OCI-LY3 (cell line): ENCODE data around the gene LITAF.

ENCODE experiments used
- H2AFZ ChIP-seq: fragments of 200-600, 300-600 bp; shearing (Covaris generic); 2 replicates; pipeline ENCODE4 v1.6.0; 2014; ENCODE audit warnings: antibody characterized with exemption, low read depth, low read length
- H3K27ac ChIP-seq: fragments of 200-600, 300-600 bp; sonication (generic); 2 replicates; pipeline ENCODE4 v1.5.1; 2014; ENCODE audit warnings: mild to moderate bottlenecking, low read length, moderate library complexity, mixed read lengths
- H3K27me3 ChIP-seq: fragments of 200-600, 300-600 bp; sonication (generic); 2 replicates; pipeline ENCODE4 v1.6.1; 2014; ENCODE audit warnings: low read depth, low read length, mixed read lengths
- H3K36me3 ChIP-seq: fragments of 200-600, 300-600 bp; sonication (generic); replicated peaks from 2 replicates; pipeline ENCODE3; 2014; ENCODE audit warnings: low read depth, low read length, mixed read lengths
- H3K4me1 ChIP-seq: fragments of 300-600, 200-600 bp; sonication (generic); 2 replicates; pipeline ENCODE4 v1.6.1; 2014; ENCODE audit warnings: low read length, mixed read lengths
- H3K4me2 ChIP-seq: fragments of 200-600, 300-600 bp; sonication (generic); 2 replicates; pipeline ENCODE4 v1.6.1; 2014; ENCODE audit warnings: low read length, mixed read lengths
- H3K4me3 ChIP-seq: fragments of 300-600, 200-600 bp; sonication (generic); 2 replicates; pipeline ENCODE4 v1.5.1; 2014; ENCODE audit warnings: antibody characterized with exemption, mild to moderate bottlenecking, low read length, moderate library complexity
- H3K79me2 ChIP-seq: fragments of 300-600, 200-600 bp; shearing (Covaris generic); 2 replicates; pipeline ENCODE4 v1.6.1; 2014; ENCODE audit warnings: mild to moderate bottlenecking, low read length, mixed read lengths
- H3K9ac ChIP-seq: fragments of 300-600, 200-600 bp; shearing (Covaris generic); 2 replicates; pipeline ENCODE4 v1.6.0; 2014; ENCODE audit warnings: mild to moderate bottlenecking, low read length, moderate library complexity
- H3K9me3 ChIP-seq: fragments of 200-600, 300-600 bp; shearing (Covaris generic); 2 replicates; pipeline ENCODE4 v1.6.1; 2014; ENCODE audit warnings: low read length, mixed read lengths; ENCODE audit not compliant: insufficient read depth
- H4K20me1 ChIP-seq: fragments of 200-600, 300-600 bp; sonication (generic); 2 replicates; pipeline ENCODE4 v1.6.1; 2016; ENCODE audit warnings: low read length, mixed read lengths; ENCODE audit not compliant: insufficient read depth
- CTCF ChIP-seq: fragments of 200-600, 300-600 bp; sonication (generic); IDR thresholded peaks from 2 replicates; pipeline ENCODE4 v1.5.1; 2014; ENCODE audit warnings: antibody characterized with exemption, low read length, low read depth
- EZH2phosphoT487 ChIP-seq: fragments of 200-600 bp; shearing (Covaris generic); IDR thresholded peaks from 2 replicates; pipeline ENCODE4 v1.6.1; 2018; ENCODE audit warnings: antibody characterized with exemption, mixed run types, low read depth

Gene LITAF

GRCh38 chr16:11620243-11621003 lies 33.7 kb upstream of the LITAF start:
- Histone ChIP-seq H3K4me3 (no peak overlapping the region), H3K9me3 (no peaks in the 10 kb centered on the region), H3K9ac (no peak overlapping the region), H3K27me3 (no peaks in the 10 kb centered on the region), H3K4me1 (peaks cover 4% of the 10 kb centered on the region; the same call in 1 of the 2 replicates), H3K79me2 (no peaks in the 10 kb centered on the region), H3K27ac (no peak overlapping the region), H2AFZ (no peak overlapping the region), H3K36me3 (no peaks in the 10 kb centered on the region), H3K4me2 (no peak overlapping the region), H4K20me1 (no peaks in the 10 kb centered on the region)
- TF ChIP-seq EZH2phosphoT487 (no peak), CTCF (no peak)

GRCh38 chr16:11619327-11619851 lies 32.7 kb upstream of the LITAF start:
- no peaks in the 10 kb centered on the region for H3K9me3 ChIP-seq
- TF ChIP-seq EZH2phosphoT487: no peak
- TF ChIP-seq CTCF: no peak
- no peak overlapping the region for H3K4me2 ChIP-seq
- H3K4me1 ChIP-seq: peaks cover 4% of the 10 kb centered on the region; the same call in 1 of the 2 replicates
- H3K27ac ChIP-seq: no peak overlapping the region
- no peak overlapping the region for H3K9ac ChIP-seq
- no peaks in the 10 kb centered on the region for H4K20me1 ChIP-seq
- no peaks in the 10 kb centered on the region for H3K36me3 ChIP-seq
- no peaks in the 10 kb centered on the region for H3K79me2 ChIP-seq
- no peaks in the 10 kb centered on the region for H3K27me3 ChIP-seq
- no peak overlapping the region for H2AFZ ChIP-seq
- no peak overlapping the region for H3K4me3 ChIP-seq

- Histone ChIP-seq H3K9ac (no peak overlapping the region), H3K4me3 (no peak overlapping the region), H4K20me1 (no peaks in the 10 kb centered on the region), H3K27me3 (peaks cover 4% of the 10 kb centered on the region), H3K4me2 (no peak overlapping the region), H2AFZ (no peak overlapping the region), H3K9me3 (no peaks in the 10 kb centered on the region), H3K36me3 (no peaks in the 10 kb centered on the region), H3K27ac (no peak overlapping the region), H3K4me1 (peaks cover 9% of the 10 kb centered on the region), H3K79me2 (no peaks in the 10 kb centered on the region)
- no peak for TF ChIP-seq CTCF
- TF ChIP-seq EZH2phosphoT487: no peak
Observed at GRCh38 chr16:11618107-11618717, 31.5 kb upstream of the LITAF start.

- H3K27me3 ChIP-seq: peaks cover 4% of the 10 kb centered on the region
- no peaks in the 10 kb centered on the region for H3K79me2 ChIP-seq
- no peaks in the 10 kb centered on the region for H3K9me3 ChIP-seq
- H3K36me3 ChIP-seq: no peaks in the 10 kb centered on the region
- H3K4me2 ChIP-seq: no peak overlapping the region
- peaks cover 13% of the 10 kb centered on the region for H3K4me1 ChIP-seq
- no peak overlapping the region for H3K27ac ChIP-seq
- H4K20me1 ChIP-seq: no peaks in the 10 kb centered on the region
- H3K9ac ChIP-seq: no peak overlapping the region
- H2AFZ ChIP-seq: no peak overlapping the region
- no peak for TF ChIP-seq CTCF
- no peak for TF ChIP-seq EZH2phosphoT487
- H3K4me3 ChIP-seq: no peak overlapping the region
Observed at GRCh38 chr16:11615748-11616447, 29.2 kb upstream of the LITAF start.
